ENCODE measurements around the gene GNPDA1.

- TF ChIP-seq CTCF (conservative IDR thresholded peaks at IDR 0.05; ENCODE audit: low read depth, low read length) (peak; percentile 64), EZH2 (IDR thresholded peaks at IDR 0.05; ENCODE audit: borderline replicate concordance, low read depth, low read length, poor library complexity, severe bottlenecking) (no peak)
These were observed 2.2 kb upstream of the GNPDA1 start for GRCh38 chr5:142014911-142015584.
